ENCODE measurements around the gene WDR1.

- TF ChIP-seq CTCF (IDR thresholded peaks at IDR 0.05) (no peak), RAD21 (conservative IDR thresholded peaks at IDR 0.05 in 1 of 2, IDR thresholded peaks at IDR 0.05 in 1 of 2) (no peak), MAFK (IDR thresholded peaks at IDR 0.05; ENCODE audit: partially characterized antibody) (no peak), USF2 (IDR thresholded peaks at IDR 0.05) (no peak)
Measured at GRCh38 chr4:10028910-10029309, 87.7 kb downstream of the WDR1 start.
